ENCODE results near the gene RFC1.
"Not testable (repeated sequence)": the region's sequence is repeated elsewhere in the genome, so short reads cannot be mapped to it uniquely, and the experiment has no call there.

Gene RFC1

GRCh38 chr4:39305912-39306677, 60.1 kb downstream of the RFC1 start:
- no peak for DNase-seq (ENCODE audit: low spot score)

- DNase-seq (ENCODE audit: low spot score): no peak
Observed at GRCh38 chr4:39304651-39305050, 61.5 kb downstream of the RFC1 start.

- no peak for DNase-seq (ENCODE audit: low spot score)
Observed at GRCh38 chr4:39303871-39304270, 62.3 kb downstream of the RFC1 start.

GRCh38 chr4:39302901-39303300, 63.3 kb downstream of the RFC1 start:
- DNase-seq (ENCODE audit: low spot score): no peak

GRCh38 chr4:39295784-39296183, 70.4 kb downstream of the RFC1 start:
- no peak for DNase-seq (ENCODE audit: low spot score)

- not testable (repeated sequence) for DNase-seq (ENCODE audit: low spot score)
Observed at GRCh38 chr4:39292433-39292832, 73.7 kb downstream of the RFC1 start.

GRCh38 chr4:39291686-39292085, 74.5 kb downstream of the RFC1 start:
- DNase-seq (ENCODE audit: low spot score): no peak

- no peak for DNase-seq (ENCODE audit: low spot score)
Observed at GRCh38 chr4:39287223-39287622, 78.9 kb downstream of the RFC1 start.

GRCh38 chr4:39286263-39286662, 79.9 kb downstream of the RFC1 start:
- DNase-seq (ENCODE audit: low spot score): no peak

- no peak for DNase-seq (ENCODE audit: low spot score)
Observed at GRCh38 chr4:39285853-39286252, 80.3 kb downstream of the RFC1 start.

- DNase-seq (ENCODE audit: low spot score): no peak
Observed at GRCh38 chr4:39285111-39285795, 80.9 kb downstream of the RFC1 start.

- DNase-seq (ENCODE audit: low spot score): no peak
Observed at GRCh38 chr4:39280770-39281169, 85.4 kb downstream of the RFC1 start.

- no peak for DNase-seq (ENCODE audit: low spot score)
Observed at GRCh38 chr4:39279416-39279815, 86.7 kb downstream of the RFC1 start.

- DNase-seq (ENCODE audit: low spot score): no peak
Observed at GRCh38 chr4:39278476-39278875, 87.7 kb downstream of the RFC1 start.

GRCh38 chr4:39277661-39278060, 88.5 kb downstream of the RFC1 start:
- not testable (repeated sequence) for DNase-seq (ENCODE audit: low spot score)

GRCh38 chr4:39274503-39274902, 91.7 kb downstream of the RFC1 start:
- no peak for DNase-seq (ENCODE audit: low spot score)

- DNase-seq (ENCODE audit: low spot score): no peak
Observed at GRCh38 chr4:39263895-39264294, 102.3 kb downstream of the RFC1 start.

GRCh38 chr4:39259571-39260330, 106.4 kb downstream of the RFC1 start:
- no peak for DNase-seq (ENCODE audit: low spot score)

GRCh38 chr4:39256436-39256835, 109.7 kb downstream of the RFC1 start:
- no peak for DNase-seq (ENCODE audit: low spot score)

GRCh38 chr4:39255871-39256270, 110.3 kb downstream of the RFC1 start:
- DNase-seq (ENCODE audit: low spot score): no peak

GRCh38 chr4:39255266-39255665, 110.9 kb downstream of the RFC1 start:
- DNase-seq (ENCODE audit: low spot score): no peak

- no peak for DNase-seq (ENCODE audit: low spot score)
Observed at GRCh38 chr4:39243462-39243861, 122.7 kb downstream of the RFC1 start.

Measured in germinal center (tissue), 1 donor.